ENCODE measurements around the gene NEURL1. TPM values are rescaled to one million over a fixed set of nuclear protein-coding genes. Genes with fewer than 3 reads are reported as not detected.

Gene NEURL1
- total RNA-seq, 1 experiment from 2014 or later: 0.10 TPM

DNA sequence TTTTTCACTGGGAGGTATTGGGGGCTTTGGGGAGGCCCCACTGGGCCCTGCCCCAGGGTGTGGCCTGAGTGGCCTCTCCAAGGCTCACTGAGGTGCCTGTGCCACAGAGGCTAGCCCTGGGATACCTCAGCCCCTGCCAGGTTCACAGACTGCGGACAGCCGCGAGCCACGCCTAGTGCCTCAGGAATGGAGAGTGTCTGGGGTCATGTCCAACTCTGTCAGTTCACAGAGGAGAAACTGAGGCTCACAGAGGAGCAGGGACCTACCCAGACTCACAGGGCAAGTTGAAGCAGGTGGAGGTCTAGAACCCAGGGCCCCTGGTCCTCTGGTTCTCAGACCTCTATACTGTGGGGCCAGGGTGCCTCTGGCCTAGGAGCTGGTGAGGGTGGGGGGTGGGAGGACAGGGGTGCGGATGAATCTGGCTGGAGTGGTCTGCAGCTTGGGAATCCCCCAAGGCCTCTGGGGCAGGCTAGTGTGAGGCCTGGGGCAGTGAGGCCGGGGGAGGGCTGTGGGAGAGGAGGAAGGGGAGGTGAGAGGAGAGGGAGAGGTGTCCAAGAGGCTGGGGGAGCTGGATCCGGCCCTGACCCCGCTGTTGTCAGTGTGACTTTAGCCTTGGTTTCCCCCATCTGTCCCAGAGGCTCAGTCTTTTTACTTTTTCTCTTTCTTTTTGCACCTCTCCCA lies 20.0 kb downstream of the NEURL1 start:
- no peak overlapping the region for H3K4me3 ChIP-seq (ENCODE audit: low read depth in 2 of 2, low read length in 2 of 2)
- ChIA-PET CTCF (interaction anchor here (0.8 kb wide), 1 partner anchor 79 kb away, joined by 3 read pairs; no protein-coding TSS in a partner anchor), POLR2A (no interaction called here)
- DNase-seq (ENCODE audit: low read depth, low spot score) (no peak), ATAC-seq (0 out of 2 replicates have a peak, but pooled peaks have one; percentile 17)
- peaks cover 3% of the 10 kb centered on the region; the same call in 1 of the 2 replicates for H3K4me1 ChIP-seq (ENCODE audit: control insufficient read depth, insufficient read depth, low read length)
- no peaks in the 10 kb centered on the region for H3K36me3 ChIP-seq (ENCODE audit: control insufficient read depth, insufficient read depth, low read length)
- BruUV-seq (replicated peaks): no TSS peak
- no peaks in the 10 kb centered on the region for H3K9me3 ChIP-seq (ENCODE audit: control insufficient read depth, insufficient read depth, low read depth, low read length)
- H3K27me3 ChIP-seq (ENCODE audit: control insufficient read depth, insufficient read depth, low read length): no peaks in the 10 kb centered on the region
- H3K27ac ChIP-seq (ENCODE audit: low read length): no peak overlapping the region
- in situ Hi-C loops (cut with HindIII; ENCODE audit: low pct_unique_long_range_greater_than_20kb, low sequenced_read_pairs) (no loop called here), intact Hi-C loops (cut with micrococcal nuclease; ENCODE audit: unreplicated experiment) (no loop called here)
- TF ChIP-seq SIN3A (IDR thresholded peaks at IDR 0.05; ENCODE audit: borderline replicate concordance, insufficient read depth, low read depth, low read length): no peak
- TF ChIP-seq POLR2AphosphoS5 (IDR thresholded peaks at IDR 0.05; ENCODE audit: low read depth, low read length): no peak
- TF ChIP-seq, protein P1, sequence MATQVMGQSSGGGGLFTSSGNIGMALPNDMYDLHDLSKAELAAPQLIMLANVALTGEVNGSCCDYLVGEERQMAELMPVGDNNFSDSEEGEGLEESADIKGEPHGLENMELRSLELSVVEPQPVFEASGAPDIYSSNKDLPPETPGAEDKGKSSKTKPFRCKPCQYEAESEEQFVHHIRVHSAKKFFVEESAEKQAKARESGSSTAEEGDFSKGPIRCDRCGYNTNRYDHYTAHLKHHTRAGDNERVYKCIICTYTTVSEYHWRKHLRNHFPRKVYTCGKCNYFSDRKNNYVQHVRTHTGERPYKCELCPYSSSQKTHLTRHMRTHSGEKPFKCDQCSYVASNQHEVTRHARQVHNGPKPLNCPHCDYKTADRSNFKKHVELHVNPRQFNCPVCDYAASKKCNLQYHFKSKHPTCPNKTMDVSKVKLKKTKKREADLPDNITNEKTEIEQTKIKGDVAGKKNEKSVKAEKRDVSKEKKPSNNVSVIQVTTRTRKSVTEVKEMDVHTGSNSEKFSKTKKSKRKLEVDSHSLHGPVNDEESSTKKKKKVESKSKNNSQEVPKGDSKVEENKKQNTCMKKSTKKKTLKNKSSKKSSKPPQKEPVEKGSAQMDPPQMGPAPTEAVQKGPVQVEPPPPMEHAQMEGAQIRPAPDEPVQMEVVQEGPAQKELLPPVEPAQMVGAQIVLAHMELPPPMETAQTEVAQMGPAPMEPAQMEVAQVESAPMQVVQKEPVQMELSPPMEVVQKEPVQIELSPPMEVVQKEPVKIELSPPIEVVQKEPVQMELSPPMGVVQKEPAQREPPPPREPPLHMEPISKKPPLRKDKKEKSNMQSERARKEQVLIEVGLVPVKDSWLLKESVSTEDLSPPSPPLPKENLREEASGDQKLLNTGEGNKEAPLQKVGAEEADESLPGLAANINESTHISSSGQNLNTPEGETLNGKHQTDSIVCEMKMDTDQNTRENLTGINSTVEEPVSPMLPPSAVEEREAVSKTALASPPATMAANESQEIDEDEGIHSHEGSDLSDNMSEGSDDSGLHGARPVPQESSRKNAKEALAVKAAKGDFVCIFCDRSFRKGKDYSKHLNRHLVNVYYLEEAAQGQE (IDR thresholded peaks at IDR 0.05; ENCODE audit: insufficient read depth in 1 of 2, low read depth in 2 of 2, low read length in 1 of 2): no peak
- TF ChIP-seq TCF7L2 (IDR thresholded peaks at IDR 0.05; ENCODE audit: low read depth, low read length): no peak
- TF ChIP-seq, protein P2, sequence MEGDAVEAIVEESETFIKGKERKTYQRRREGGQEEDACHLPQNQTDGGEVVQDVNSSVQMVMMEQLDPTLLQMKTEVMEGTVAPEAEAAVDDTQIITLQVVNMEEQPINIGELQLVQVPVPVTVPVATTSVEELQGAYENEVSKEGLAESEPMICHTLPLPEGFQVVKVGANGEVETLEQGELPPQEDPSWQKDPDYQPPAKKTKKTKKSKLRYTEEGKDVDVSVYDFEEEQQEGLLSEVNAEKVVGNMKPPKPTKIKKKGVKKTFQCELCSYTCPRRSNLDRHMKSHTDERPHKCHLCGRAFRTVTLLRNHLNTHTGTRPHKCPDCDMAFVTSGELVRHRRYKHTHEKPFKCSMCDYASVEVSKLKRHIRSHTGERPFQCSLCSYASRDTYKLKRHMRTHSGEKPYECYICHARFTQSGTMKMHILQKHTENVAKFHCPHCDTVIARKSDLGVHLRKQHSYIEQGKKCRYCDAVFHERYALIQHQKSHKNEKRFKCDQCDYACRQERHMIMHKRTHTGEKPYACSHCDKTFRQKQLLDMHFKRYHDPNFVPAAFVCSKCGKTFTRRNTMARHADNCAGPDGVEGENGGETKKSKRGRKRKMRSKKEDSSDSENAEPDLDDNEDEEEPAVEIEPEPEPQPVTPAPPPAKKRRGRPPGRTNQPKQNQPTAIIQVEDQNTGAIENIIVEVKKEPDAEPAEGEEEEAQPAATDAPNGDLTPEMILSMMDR (IDR thresholded peaks at IDR 0.05): no peak

DNA sequence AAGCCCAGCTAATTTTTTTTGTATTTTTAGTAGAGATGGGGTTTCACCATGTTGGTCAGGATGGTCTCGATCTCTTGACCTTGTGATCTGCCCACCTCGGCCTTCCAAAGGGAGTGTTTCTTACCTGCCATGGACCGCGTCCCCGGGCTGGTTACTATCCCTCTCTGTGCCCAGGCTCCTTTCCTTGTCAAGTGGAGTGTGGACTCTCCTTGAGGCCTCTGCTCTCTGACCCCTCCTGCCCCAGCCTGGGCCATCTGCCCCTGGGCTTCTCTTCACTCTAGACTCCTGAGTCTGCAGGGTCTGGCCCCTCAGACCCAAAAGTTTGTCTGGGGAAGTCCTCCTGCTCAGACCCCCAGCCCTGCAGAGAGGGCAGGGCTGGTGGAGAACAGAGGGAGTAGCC lies 20.7 kb downstream of the NEURL1 start:
- in situ Hi-C loops (cut with HindIII; ENCODE audit: low pct_unique_long_range_greater_than_20kb, low sequenced_read_pairs) (no loop called here), intact Hi-C loops (cut with micrococcal nuclease; ENCODE audit: unreplicated experiment) (no loop called here)
- no peak overlapping the region for H3K4me3 ChIP-seq (ENCODE audit: low read depth in 2 of 2, low read length in 2 of 2)
- no peaks in the 10 kb centered on the region for H3K9me3 ChIP-seq (ENCODE audit: control insufficient read depth, insufficient read depth, low read depth, low read length)
- POLR2A ChIA-PET: no interaction called here
- no TSS peak for BruUV-seq (replicated peaks)
- ATAC-seq: no peak
- no peak overlapping the region for H3K27ac ChIP-seq (ENCODE audit: low read length)
- H3K27me3 ChIP-seq (ENCODE audit: control insufficient read depth, insufficient read depth, low read length): no peaks in the 10 kb centered on the region
- H3K4me1 ChIP-seq (ENCODE audit: control insufficient read depth, insufficient read depth, low read length): peaks cover 3% of the 10 kb centered on the region; the same call in 1 of the 2 replicates
- CTCF ChIA-PET: no interaction called here
- H3K36me3 ChIP-seq (ENCODE audit: control insufficient read depth, insufficient read depth, low read length): no peaks in the 10 kb centered on the region
- TF ChIP-seq POLR2AphosphoS5 (IDR thresholded peaks at IDR 0.05; ENCODE audit: low read depth, low read length) (no peak), TCF7L2 (IDR thresholded peaks at IDR 0.05; ENCODE audit: low read depth, low read length) (no peak), SIN3A (IDR thresholded peaks at IDR 0.05; ENCODE audit: borderline replicate concordance, insufficient read depth, low read depth, low read length) (no peak)
- TF ChIP-seq, protein P1 (IDR thresholded peaks at IDR 0.05; ENCODE audit: insufficient read depth in 1 of 2, low read depth in 2 of 2, low read length in 1 of 2): no peak
- TF ChIP-seq, protein P2 (IDR thresholded peaks at IDR 0.05): no peak
- no peak for DNase-seq (ENCODE audit: low read depth, low spot score)
